A673 (cell line): ENCODE data around the gene CAND1.

Source experiments
- CTCF ChIP-seq: fragments of 300-800, 200-600 bp; sonication (generic); conservative IDR thresholded peaks from 2 replicates; pipeline ENCODE4 v1.5.1; 2017; ENCODE audit warnings: low read depth, mild to moderate bottlenecking, antibody characterized with exemption, low read length, moderate library complexity, mixed read lengths
- EZH2 ChIP-seq: fragments of 200-600 bp; sonication (generic); IDR thresholded peaks from 2 replicates; pipeline ENCODE4 v1.6.1; 2017; ENCODE audit warnings: borderline replicate concordance, low read depth, mild to moderate bottlenecking, mixed read lengths, antibody characterized with exemption, low read length; ENCODE audit not compliant: poor library complexity, severe bottlenecking

- no peak for TF ChIP-seq CTCF
- TF ChIP-seq EZH2: no peak
These were observed 96.0 kb downstream of the CAND1 start for GRCh38 chr12:67365131-67365530.
